GM13977 (cell line): ENCODE measurements around the gene PLEKHS1.

Experiments
- DNase-seq: peaks from one replicate; pipeline ENCODE4 v3.0.0; 2012; ENCODE audit warnings: low spot score
- CTCF ChIP-seq: IDR thresholded peaks from 2 replicates; pipeline ENCODE4 v1.5.1; 2012; ENCODE audit warnings: mild to moderate bottlenecking, control low read depth; ENCODE audit not compliant: insufficient read depth; ENCODE audit errors: extremely low read depth, missing control alignments
- in situ Hi-C: fragments of 300-500 bp; cut with MboI; formaldehyde crosslinking; loops from one replicate; pipeline ENCODE4 v1.12.0; 2022; ENCODE audit warnings: low sequenced_read_pairs, low pct_unique_long_range_greater_than_20kb, mixed read lengths, inconsistent platforms; ENCODE audit not compliant: unreplicated experiment

The PLEKHS1 gene

GRCh38 chr10:113736576-113736975 is 14.9 kb upstream of the PLEKHS1 start:
- in situ Hi-C loops = no loop called here
- no peak for TF ChIP-seq CTCF
- DNase-seq = no peak

GRCh38 chr10:113739031-113739430 is 12.5 kb upstream of the PLEKHS1 start:
- in situ Hi-C loops = no loop called here
- no peak for TF ChIP-seq CTCF
- DNase-seq = no peak

- in situ Hi-C loops = no loop called here
- TF ChIP-seq CTCF = no peak
- no peak for DNase-seq
Measured at GRCh38 chr10:113739577-113739976, 11.9 kb upstream of the PLEKHS1 start.

GRCh38 chr10:113740850-113741249 is 10.6 kb upstream of the PLEKHS1 start:
- no peak for DNase-seq
- in situ Hi-C loops = no loop called here
- TF ChIP-seq CTCF = no peak

- in situ Hi-C loops = no loop called here
- DNase-seq = no peak
- no peak for TF ChIP-seq CTCF
Measured at GRCh38 chr10:113742466-113742865, 9.0 kb upstream of the PLEKHS1 start.

- no peak for TF ChIP-seq CTCF
- in situ Hi-C loops = no loop called here
- DNase-seq = no peak
Measured at GRCh38 chr10:113743594-113743993, 7.9 kb upstream of the PLEKHS1 start.

GRCh38 chr10:113745374-113745773 is 6.1 kb upstream of the PLEKHS1 start:
- TF ChIP-seq CTCF = no peak
- in situ Hi-C loops = no loop called here
- DNase-seq = no peak
